GM12878 (cell line): ENCODE results near the gene ANO9. TPM values are rescaled to one million over a fixed set of nuclear protein-coding genes. Genes with fewer than 3 reads are reported as not detected.

Experiments used
- ATAC-seq: fragments of 200-7000 bp; cut with Tn5 transposase; 3 replicates; pipeline ENCODE4 v1.9.1; 2020; ENCODE audit warnings: mild to moderate bottlenecking, moderate library complexity
- BruUV-seq: library from RNA; stranded (reverse); fragments of 400-500 nt; replicated peaks from 2 replicates; lab custom pipeline; 2021; lab: Mats Ljungman, UMichigan
- CTCF ChIA-PET: fragments of 300-600 bp; sonication (Branson Sonifier 250); formaldehyde crosslinking; extraction: SDS; loops from one replicate; lab custom pipeline; 2021; ENCODE audit warnings: inconsistent platforms; lab: Yijun Ruan, JAX
- POLR2A ChIA-PET: fragments of 350-600 bp; formaldehyde crosslinking; extraction: SDS; loops from one replicate; lab custom pipeline; 2021; ENCODE audit warnings: inconsistent platforms; lab: Charles Lee
- RAD21 ChIA-PET: fragments of 300-600 bp; sonication (Branson Sonifier 250); formaldehyde crosslinking; loops from one replicate; lab custom pipeline; 2023; ENCODE audit warnings: antibody characterized with exemption; ENCODE audit not compliant: unreplicated experiment; lab: Charles Lee
- SMC1A ChIA-PET: fragments of 300-600 bp; sonication (Branson Sonifier 250); formaldehyde crosslinking; loops from one replicate; lab custom pipeline; 2023; ENCODE audit not compliant: unreplicated experiment, uncharacterized antibody; lab: Charles Lee
- DNase-seq: peaks from one replicate; pipeline ENCODE4 v3.0.0-alpha.2; 2011; ENCODE audit warnings: low read depth, low spot score
- FAIRE-seq: peaks from 3 replicates; lab custom pipeline; 2011; peaks lifted over from hg19 to GRCh38; lab: Jason Lieb, UNC
- H2AFZ ChIP-seq: 2 replicates; pipeline ENCODE4 v1.6.0; 2011; ENCODE audit warnings: low read depth, low read length, control low read depth; ENCODE audit not compliant: control insufficient read depth
- H3K27ac ChIP-seq: 2 replicates; pipeline ENCODE4 v1.5.1; 2011; ENCODE audit warnings: control low read depth; ENCODE audit not compliant: control insufficient read depth, insufficient read depth
- H3K27me3 ChIP-seq, 2 experiments: replicated peaks in 1 of 2; 2 replicates each; pipeline versions ENCODE4 v1.6.0 to v1.6.1; 2011; ENCODE audit warnings: low read length in 1 of 2; ENCODE audit not compliant: control insufficient read depth in 2 of 2, insufficient read depth in 2 of 2
- H3K36me3 ChIP-seq, 2 experiments: 2 replicates each; pipeline ENCODE4 v1.5.1; 2011; ENCODE audit warnings: low read length in 1 of 2; ENCODE audit not compliant: control insufficient read depth in 2 of 2, insufficient read depth in 2 of 2
- H3K4me1 ChIP-seq: 2 replicates; pipeline ENCODE4 v1.6.1; 2011; ENCODE audit warnings: mild to moderate bottlenecking, low read length, moderate library complexity, mixed read lengths; ENCODE audit not compliant: control insufficient read depth, insufficient read depth
- H3K4me2 ChIP-seq: 2 replicates; pipeline ENCODE4 v1.6.0; 2011; ENCODE audit warnings: control low read depth; ENCODE audit not compliant: control insufficient read depth, insufficient read depth
- H3K4me3 ChIP-seq: fragments of 200-600 bp; sonication (generic); 2 replicates; pipeline ENCODE4 v1.5.1; 2016
- H3K79me2 ChIP-seq: 2 replicates; pipeline ENCODE4 v1.6.0; 2011; ENCODE audit warnings: low read length; ENCODE audit not compliant: control insufficient read depth, insufficient read depth
- H3K9ac ChIP-seq: 2 replicates; pipeline ENCODE4 v1.8.0; 2011; ENCODE audit warnings: low read length, control low read depth, mixed read lengths; ENCODE audit not compliant: control insufficient read depth, insufficient read depth
- H3K9me3 ChIP-seq: replicated peaks from 3 replicates; pipeline ENCODE4 v1.5.1; 2011; ENCODE audit warnings: mild to moderate bottlenecking, low read length; ENCODE audit not compliant: control insufficient read depth, insufficient read depth
- H4K20me1 ChIP-seq: 2 replicates; pipeline ENCODE4 v1.6.0; 2011; ENCODE audit not compliant: control insufficient read depth, insufficient read depth
- CHD2 ChIP-seq: IDR thresholded peaks from 2 replicates; pipeline ENCODE4 v1.6.1; 2011; ENCODE audit warnings: low read depth, low read length, improper control_type of control experiment, borderline replicate concordance
- CREB1 ChIP-seq: IDR thresholded peaks from 2 replicates; pipeline ENCODE4 v1.6.1; 2012; ENCODE audit warnings: low read depth, mild to moderate bottlenecking, inconsistent platforms
- EGR1 ChIP-seq, 2 experiments: IDR thresholded peaks; 1 replicate in 1 of 2; 2 replicates in 1 of 2; pipeline ENCODE4 v1.6.1; 2011 to 2012; ENCODE audit warnings: low read depth in 2 of 2, low read length in 2 of 2, borderline replicate concordance in 1 of 2, mild to moderate bottlenecking in 1 of 2, moderate library complexity in 1 of 2
- EP300 ChIP-seq, 2 experiments: fragments of 150-350 bp in 1 of 2; IDR thresholded peaks; 2 replicates each; pipeline ENCODE4 v1.6.1; 2011 to 2012; ENCODE audit warnings: low read depth in 2 of 2, low read length in 2 of 2, borderline replicate concordance in 1 of 2, improper control_type of control experiment in 1 of 2, inconsistent platforms in 1 of 2; ENCODE audit not compliant: control insufficient read depth in 1 of 2
- IRF3 ChIP-seq: fragments of 450-650 bp; IDR thresholded peaks from 2 replicates; pipeline ENCODE4 v1.6.1; 2014; ENCODE audit warnings: mild to moderate bottlenecking
- IRF4 ChIP-seq: IDR thresholded peaks from 2 replicates; pipeline ENCODE4 v1.6.1; 2011; ENCODE audit warnings: low read depth, low read length
- KAT2A ChIP-seq: conservative IDR thresholded peaks from 2 replicates; pipeline ENCODE4 v1.6.1; 2011; ENCODE audit warnings: low read depth, low read length; ENCODE audit not compliant: control insufficient read depth
- NFYB ChIP-seq: IDR thresholded peaks from 2 replicates; pipeline ENCODE4 v1.6.1; 2011; ENCODE audit warnings: low read depth, mild to moderate bottlenecking, low read length, improper control_type of control experiment, moderate library complexity; ENCODE audit not compliant: insufficient read depth
- PML ChIP-seq: IDR thresholded peaks from 2 replicates; pipeline ENCODE4 v1.6.1; 2012; ENCODE audit warnings: low read length, inconsistent platforms
- RAD51 ChIP-seq: fragments of 450-650 bp; IDR thresholded peaks from 2 replicates; pipeline ENCODE4 v1.6.1; 2016; ENCODE audit warnings: moderate library complexity, mild to moderate bottlenecking, inconsistent platforms
- SMC3 ChIP-seq: IDR thresholded peaks from 2 replicates; pipeline ENCODE4 v1.6.1; 2011; ENCODE audit warnings: low read length, improper control_type of control experiment, borderline replicate concordance
- SUZ12 ChIP-seq: fragments of 200-600 bp; sonication (generic); IDR thresholded peaks from one replicate; pipeline ENCODE4 v1.6.1; 2018; ENCODE audit warnings: antibody characterized with exemption, mild to moderate bottlenecking; ENCODE audit not compliant: unreplicated experiment
- WRNIP1 ChIP-seq: IDR thresholded peaks from 2 replicates; pipeline ENCODE4 v1.6.1; 2011; ENCODE audit warnings: low read depth, low read length, improper control_type of control experiment, borderline replicate concordance
- WGBS: methylation state at CpG from one replicate; pipeline ENCODE4 v1.1.6; 2016; ENCODE audit warnings: low lambda C conversion rate; ENCODE audit not compliant: insufficient replicate concordance, insufficient coverage; ENCODE audit errors: missing lambda C conversion rate; 5-methylcytosine and 5-hydroxymethylcytosine counted together
- in situ Hi-C: fragments of 300-500 bp; cut with MboI; formaldehyde crosslinking; loops from 9 replicates; pipeline ENCODE4 v1.14.3; 2018; ENCODE audit warnings: mixed read lengths
- intact Hi-C: fragments of 100-400 bp; cut with micrococcal nuclease; formaldehyde crosslinking; loops from one replicate; pipeline ENCODE4 v1.14.2; 2022; ENCODE audit not compliant: unreplicated experiment
- polyA plus RNA-seq, 11 experiments: library from polyadenylated mRNA; depleted of rRNA in 4 of 11; unstranded in 6 of 11; stranded (reverse) in 5 of 11; fragments of >200 nt; fragmentation: Nextera tagmentation in 4 of 11; fragmentation: Illumina TruSeq in 1 of 11; extraction: Ambion mirVana in 4 of 11; extraction: Trizol in 1 of 11; gene quantifications; 1 replicate in 1 of 11; 2 replicates in 10 of 11; pipeline versions ENCODE4 v1.2.1 to v1.2.3, GENCODE V29; 2011 to 2016; ENCODE audit warnings: inconsistent platforms in 2 of 11, missing spikeins in 2 of 11, low read depth in 1 of 11
- total RNA-seq, 4 experiments: library from RNA; depleted of rRNA in 3 of 4; stranded (reverse); fragments of >200 nt in 3 of 4; fragmentation: Illumina TruSeq in 1 of 4; extraction: Trizol in 1 of 4; gene quantifications; 2 replicates each; pipeline versions ENCODE4 v1.2.1 to v1.2.3, GENCODE V29; 2013 to 2021
- TF ChIP-seq, protein P1 (sequence below): IDR thresholded peaks from 2 replicates; pipeline ENCODE4 v1.6.1; 2012; ENCODE audit warnings: improper control_type of control experiment, low read depth, low read length; ENCODE audit not compliant: insufficient replicate concordance

Gene ANO9
- total and polyA plus RNA-seq, 10 of the 15 experiments (the other 5 are each of a cell fraction or from before 2014, with no cell fraction given) = 0.21 to 42.3 (median 12.0) TPM

DNA sequence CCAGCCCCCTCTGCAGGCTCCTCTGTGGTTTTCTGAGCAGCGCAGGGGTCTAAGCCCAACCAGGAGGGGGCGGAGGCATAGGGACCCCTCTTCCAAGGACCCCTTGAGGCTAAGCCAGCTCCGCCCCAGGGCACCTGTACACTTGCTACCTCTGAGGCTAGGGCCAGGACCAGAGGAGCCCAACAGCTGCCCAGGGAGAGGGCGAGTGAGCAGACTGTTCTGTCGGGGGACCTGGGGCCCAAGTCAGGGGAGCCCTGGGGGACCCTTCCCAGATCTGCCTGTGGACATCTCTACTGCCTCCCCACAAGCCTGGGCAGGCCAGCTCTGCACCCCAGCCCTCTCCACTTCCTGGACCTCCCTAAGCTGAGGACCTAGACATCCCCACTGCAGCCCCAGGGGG, 70.8 kb downstream of the ANO9 start:
- intact Hi-C loops = no loop called here
- DNase-seq (no peak), ATAC-seq (peak; percentile 23; the same call in 2 of the 3 replicates), FAIRE-seq (no peak)
- BruUV-seq = no TSS peak
- in situ Hi-C loops = no loop called here
- ChIA-PET POLR2A (no interaction called here), SMC1A (interaction anchor here (0.8 kb wide), 1 partner anchor 9 kb away, joined by 3 read pairs; no protein-coding TSS in a partner anchor), CTCF (interaction anchor here (0.8 to 1.0 kb wide), 2 partner anchors 12 to 121 kb away, joined by 3 read pairs; no protein-coding TSS in a partner anchor), RAD21 (no interaction called here)
- Histone ChIP-seq H3K4me3 (no peak overlapping the region), H3K27ac (no peak overlapping the region), H3K27me3 (peaks cover 4 to 8% of the 10 kb centered on the region in 2 experiments; a peak in 3 of 4 replicates), H3K36me3 (no peaks in the 10 kb centered on the region), H3K4me2 (no peak overlapping the region), H2AFZ (no peak overlapping the region), H3K9me3 (no peaks in the 10 kb centered on the region), H3K4me1 (no peaks in the 10 kb centered on the region), H4K20me1 (no peaks in the 10 kb centered on the region), H3K9ac (no peak overlapping the region), H3K79me2 (no peaks in the 10 kb centered on the region)
- no peak for TF ChIP-seq SMC3
- TF ChIP-seq EGR1 (IDR thresholded peaks at IDR 0.05; ENCODE audit: borderline replicate concordance in 1 of 2, low read depth in 2 of 2, low read length in 2 of 2) = no peak
- TF ChIP-seq EP300 (IDR thresholded peaks at IDR 0.05; ENCODE audit: borderline replicate concordance in 1 of 2, control insufficient read depth in 1 of 2, low read depth in 2 of 2, low read length in 2 of 2) = no peak
- TF ChIP-seq CREB1 = no peak
- no peak for TF ChIP-seq KAT2A
- no peak for TF ChIP-seq WRNIP1
- TF ChIP-seq IRF3 = no peak
- TF ChIP-seq SUZ12 = no peak
- no peak for TF ChIP-seq NFYB
- TF ChIP-seq PML = no peak
- no peak for TF ChIP-seq CHD2
- TF ChIP-seq IRF4 = no peak
- no peak for TF ChIP-seq RAD51
- TF ChIP-seq, protein P1, sequence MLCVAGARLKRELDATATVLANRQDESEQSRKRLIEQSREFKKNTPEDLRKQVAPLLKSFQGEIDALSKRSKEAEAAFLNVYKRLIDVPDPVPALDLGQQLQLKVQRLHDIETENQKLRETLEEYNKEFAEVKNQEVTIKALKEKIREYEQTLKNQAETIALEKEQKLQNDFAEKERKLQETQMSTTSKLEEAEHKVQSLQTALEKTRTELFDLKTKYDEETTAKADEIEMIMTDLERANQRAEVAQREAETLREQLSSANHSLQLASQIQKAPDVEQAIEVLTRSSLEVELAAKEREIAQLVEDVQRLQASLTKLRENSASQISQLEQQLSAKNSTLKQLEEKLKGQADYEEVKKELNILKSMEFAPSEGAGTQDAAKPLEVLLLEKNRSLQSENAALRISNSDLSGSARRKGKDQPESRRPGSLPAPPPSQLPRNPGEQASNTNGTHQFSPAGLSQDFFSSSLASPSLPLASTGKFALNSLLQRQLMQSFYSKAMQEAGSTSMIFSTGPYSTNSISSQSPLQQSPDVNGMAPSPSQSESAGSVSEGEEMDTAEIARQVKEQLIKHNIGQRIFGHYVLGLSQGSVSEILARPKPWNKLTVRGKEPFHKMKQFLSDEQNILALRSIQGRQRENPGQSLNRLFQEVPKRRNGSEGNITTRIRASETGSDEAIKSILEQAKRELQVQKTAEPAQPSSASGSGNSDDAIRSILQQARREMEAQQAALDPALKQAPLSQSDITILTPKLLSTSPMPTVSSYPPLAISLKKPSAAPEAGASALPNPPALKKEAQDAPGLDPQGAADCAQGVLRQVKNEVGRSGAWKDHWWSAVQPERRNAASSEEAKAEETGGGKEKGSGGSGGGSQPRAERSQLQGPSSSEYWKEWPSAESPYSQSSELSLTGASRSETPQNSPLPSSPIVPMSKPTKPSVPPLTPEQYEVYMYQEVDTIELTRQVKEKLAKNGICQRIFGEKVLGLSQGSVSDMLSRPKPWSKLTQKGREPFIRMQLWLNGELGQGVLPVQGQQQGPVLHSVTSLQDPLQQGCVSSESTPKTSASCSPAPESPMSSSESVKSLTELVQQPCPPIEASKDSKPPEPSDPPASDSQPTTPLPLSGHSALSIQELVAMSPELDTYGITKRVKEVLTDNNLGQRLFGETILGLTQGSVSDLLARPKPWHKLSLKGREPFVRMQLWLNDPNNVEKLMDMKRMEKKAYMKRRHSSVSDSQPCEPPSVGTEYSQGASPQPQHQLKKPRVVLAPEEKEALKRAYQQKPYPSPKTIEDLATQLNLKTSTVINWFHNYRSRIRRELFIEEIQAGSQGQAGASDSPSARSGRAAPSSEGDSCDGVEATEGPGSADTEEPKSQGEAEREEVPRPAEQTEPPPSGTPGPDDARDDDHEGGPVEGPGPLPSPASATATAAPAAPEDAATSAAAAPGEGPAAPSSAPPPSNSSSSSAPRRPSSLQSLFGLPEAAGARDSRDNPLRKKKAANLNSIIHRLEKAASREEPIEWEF = no peak
- WGBS = 17% methylated on average over 3 of the region's 5 CpGs
